Cardiac septum (tissue), 1 donor: ENCODE data around the gene EXT2. TPM values are rescaled to one million over a fixed set of nuclear protein-coding genes. Genes with fewer than 3 reads are reported as not detected.
A peak's percentile ranks its signal among the peaks of the same experiment; 100 is the strongest.

Experiments
- DNase-seq: peaks from one replicate; pipeline ENCODE4 v3.0.0-alpha.2; 2020; ENCODE audit warnings: low spot score
- intact Hi-C: fragments of 100-400 bp; cut with DNase I; formaldehyde crosslinking; loops from one replicate; pipeline ENCODE4 v1.14.0; 2022
- long read RNA-seq: library from polyadenylated mRNA; unstranded; transcript quantifications from one replicate; pipeline ENCODE4 v2.0.0, GENCODE V29; 2021
- total RNA-seq: library from RNA; stranded (reverse); fragmentation: NEBNext Ultra II Directional; extraction: Animal tissue kit (Norgen Biotek cat#: 25700); gene quantifications from one replicate; pipeline ENCODE4 v1.2.1, GENCODE V29; 2021
- donor health status: DM: no; HTN: no; CAD: no.

The EXT2 gene
- total RNA-seq = 32.8 TPM
- long read RNA-seq, transcript EXT2-210 (14 exons, 3,136 nt) = major isoform, 38 of 52 reads
- long read RNA-seq, partial matches to known transcripts = 8 of 52 reads
- long read RNA-seq, other reads (novel, unspliced or antisense) = 6 of 52 reads

DNA sequence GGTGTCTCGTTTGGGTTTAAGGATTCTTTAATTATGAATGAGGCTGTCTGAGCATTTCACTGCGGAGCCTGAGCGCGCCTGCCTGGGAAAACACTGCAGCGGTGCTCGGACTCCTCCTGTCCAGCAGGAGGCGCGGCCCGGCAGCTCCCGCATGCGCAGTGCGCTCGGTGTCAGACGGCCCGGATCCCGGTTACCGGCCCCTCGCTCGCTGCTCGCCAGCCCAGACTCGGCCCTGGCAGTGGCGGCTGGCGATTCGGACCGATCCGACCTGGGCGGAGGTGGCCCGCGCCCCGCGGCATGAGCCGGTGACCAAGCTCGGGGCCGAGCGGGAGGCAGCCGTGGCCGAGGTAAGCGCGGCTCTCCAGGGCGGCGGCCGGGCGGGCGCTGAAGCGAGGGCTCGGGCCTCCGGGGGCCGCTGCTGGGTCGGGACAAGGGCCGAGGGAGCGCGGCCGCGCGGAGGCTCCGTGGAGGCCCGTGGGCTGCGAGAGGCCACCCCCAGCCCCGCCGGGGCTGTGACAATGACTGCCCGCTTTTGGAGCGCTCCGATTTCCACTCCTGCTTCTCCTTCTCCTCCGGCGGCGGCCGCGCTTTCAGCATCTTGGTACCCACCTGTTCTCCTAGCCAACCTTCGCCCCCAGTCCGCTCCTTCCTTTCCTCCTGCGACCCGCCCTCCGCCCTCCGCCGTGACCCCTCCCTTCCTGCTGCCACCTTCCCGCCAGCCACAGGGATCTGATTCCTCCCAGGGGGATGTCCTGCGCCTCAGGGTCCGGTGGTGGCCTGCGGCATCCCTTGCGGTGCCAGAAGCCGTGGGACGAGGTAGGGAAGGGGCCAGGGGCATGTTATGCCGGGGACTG, at the start of gene EXT2:
TSS of gene EXT2 (plus strand) at position 173 of the 854 bp plus-strand sequence. CDS start 12,035 bp downstream, outside the sequence.
- peak; percentile 97 for DNase-seq
- intact Hi-C loops = no loop called here

DNA sequence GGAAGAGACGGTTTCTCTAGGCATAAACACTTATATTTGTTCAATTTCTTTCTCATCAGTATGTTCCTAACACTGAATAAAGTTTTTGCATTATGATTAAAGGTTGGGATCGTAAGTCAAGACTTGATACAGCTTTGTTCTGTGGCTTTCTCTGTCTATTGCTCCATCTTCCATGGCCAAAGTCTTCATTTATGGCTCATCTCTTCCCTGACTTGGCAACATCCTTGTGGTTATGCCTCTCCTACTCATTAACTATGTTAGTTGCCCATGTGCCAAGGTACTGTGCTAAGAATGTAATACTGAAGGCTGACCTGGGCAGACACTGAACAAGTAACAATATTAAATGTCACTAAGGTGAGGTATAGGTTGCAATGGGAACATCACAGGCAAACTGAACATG, 49.3 kb upstream of the EXT2 start:
- DNase-seq = no peak
- intact Hi-C loops = no loop called here

DNA sequence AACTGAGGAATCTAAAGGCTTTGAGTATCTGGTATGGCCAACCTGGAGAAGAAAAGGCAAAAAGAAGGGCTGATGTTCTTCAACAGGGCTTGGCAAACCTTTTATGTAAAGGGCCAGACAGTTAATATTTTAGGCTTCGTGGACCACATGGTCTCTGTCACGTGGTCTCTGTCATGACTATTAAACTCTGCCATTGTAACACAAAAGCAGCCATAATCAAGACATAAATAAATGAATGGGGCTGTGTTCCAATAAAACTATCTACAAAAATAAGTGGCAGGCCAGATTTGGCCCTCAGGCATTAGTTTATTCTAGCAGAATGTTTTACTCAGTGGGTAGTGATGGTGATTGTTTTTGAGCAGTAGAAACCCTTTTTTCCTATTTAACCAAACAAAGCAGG, 48.2 kb upstream of the EXT2 start:
- intact Hi-C loops = no loop called here
- no peak for DNase-seq

DNA sequence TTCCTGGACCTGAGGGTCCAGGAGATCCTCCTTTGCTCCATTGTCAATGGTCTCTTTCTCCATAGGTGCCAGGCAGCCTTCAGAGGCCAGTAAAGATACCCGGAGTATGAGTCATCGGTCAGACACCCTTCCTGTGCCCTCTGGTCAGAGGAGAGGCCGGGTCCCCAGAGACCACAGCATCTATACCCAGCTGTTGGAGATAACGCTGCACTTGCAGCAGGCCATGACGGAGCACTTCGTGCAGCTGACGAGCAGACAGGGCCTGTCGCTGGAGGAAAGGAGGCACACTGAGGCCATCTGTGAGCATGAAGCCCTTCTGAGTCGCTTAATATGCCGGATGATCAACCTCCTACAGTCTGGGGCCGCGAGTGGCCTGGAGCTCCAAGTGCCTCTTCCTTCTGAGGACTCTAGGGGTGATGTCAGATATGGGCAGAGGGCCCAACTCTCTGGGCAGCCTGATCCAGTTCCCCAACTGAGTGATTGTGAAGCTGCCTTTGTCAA, 47.5 kb upstream of the EXT2 start, which contains the start of gene ACCSL:
TSS of gene ACCSL (plus strand) at position 51 of the 501 bp plus-strand sequence. CDS start at position 107, 56 bp downstream.
- DNase-seq = no peak
- intact Hi-C loops = no loop called here

DNA sequence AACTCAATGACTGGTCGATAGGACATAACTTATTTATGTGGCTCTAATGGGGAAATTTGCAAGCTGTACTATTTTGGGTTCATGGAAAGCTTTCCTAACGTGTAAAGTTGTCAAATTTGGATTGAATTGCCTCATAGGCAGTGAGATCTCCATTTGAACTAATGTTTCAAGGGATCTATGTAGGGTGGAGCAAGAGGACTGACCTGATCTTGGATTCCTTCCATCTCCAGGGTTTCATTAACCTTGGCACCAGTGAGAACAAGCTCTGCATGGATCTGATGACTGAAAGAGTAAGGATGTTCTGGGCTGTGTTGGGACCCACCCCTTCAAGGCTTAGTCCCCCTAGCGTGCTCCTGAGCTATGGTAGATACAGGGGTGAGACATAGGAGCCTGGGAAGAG, 45.6 kb upstream of the EXT2 start:
- DNase-seq = no peak
- intact Hi-C loops = no loop called here

DNA sequence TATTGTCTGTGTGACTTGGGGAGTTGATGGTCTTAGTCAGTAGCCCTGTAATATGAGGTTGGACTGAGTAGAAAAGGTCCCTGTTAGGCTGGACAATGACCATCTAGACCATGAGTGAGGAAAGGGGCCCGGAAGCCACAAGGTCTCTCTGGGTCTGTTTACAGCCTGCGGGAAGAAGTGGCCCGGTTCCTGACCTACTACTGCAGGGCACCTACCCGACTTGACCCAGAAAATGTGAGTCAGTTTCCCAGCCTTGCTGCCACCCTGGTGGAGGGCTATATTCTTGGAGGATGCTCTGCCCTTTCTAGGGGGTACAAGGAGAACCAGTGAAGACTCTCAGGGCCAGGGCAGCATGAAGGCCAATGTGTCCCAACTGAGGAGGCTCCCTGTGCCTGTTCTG, 44.3 kb upstream of the EXT2 start:
- intact Hi-C loops = no loop called here

DNA sequence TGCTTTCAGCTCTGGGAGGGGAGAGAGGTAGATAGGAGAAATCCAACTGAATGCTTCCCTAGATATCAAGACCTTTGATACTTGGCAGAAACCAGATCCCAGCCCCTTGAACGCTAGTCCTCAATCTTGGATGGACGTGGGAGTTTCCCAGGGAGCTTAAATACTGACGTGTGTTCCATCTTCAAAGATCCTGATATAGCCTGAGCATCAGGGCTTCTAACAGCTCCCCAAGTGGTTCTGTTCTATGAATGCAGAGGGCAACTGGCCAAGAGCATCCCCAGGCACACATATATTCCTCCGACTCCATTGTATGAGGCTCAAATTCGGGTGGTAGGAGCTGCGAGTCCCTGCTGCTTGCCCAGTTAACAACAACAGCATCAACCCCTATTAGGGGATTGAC, 38.1 kb upstream of the EXT2 start:
- no peak for DNase-seq
- intact Hi-C loops = no loop called here

More for the DNA sequence above, 44.3 kb upstream of the EXT2 start:
- DNase-seq = no peak

DNA sequence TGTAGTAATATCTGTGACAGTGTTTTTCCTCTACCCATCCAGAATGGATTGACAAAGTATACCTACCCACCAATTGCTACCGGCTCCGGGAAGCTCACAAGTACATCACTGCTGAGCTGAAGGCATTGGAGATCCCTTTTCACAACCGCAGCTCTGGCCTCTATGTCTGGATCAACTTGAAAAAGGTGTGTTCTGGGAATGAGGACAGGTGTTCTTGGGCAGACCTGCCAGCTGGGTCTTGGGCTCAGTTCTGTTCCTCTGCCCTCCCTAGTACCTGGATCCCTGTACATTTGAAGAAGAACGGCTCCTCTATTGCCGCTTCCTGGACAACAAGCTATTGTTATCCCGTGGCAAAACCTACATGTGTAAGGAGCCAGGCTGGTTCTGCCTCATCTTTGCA, 37.2 kb upstream of the EXT2 start:
- intact Hi-C loops = no loop called here
- no peak for DNase-seq

DNA sequence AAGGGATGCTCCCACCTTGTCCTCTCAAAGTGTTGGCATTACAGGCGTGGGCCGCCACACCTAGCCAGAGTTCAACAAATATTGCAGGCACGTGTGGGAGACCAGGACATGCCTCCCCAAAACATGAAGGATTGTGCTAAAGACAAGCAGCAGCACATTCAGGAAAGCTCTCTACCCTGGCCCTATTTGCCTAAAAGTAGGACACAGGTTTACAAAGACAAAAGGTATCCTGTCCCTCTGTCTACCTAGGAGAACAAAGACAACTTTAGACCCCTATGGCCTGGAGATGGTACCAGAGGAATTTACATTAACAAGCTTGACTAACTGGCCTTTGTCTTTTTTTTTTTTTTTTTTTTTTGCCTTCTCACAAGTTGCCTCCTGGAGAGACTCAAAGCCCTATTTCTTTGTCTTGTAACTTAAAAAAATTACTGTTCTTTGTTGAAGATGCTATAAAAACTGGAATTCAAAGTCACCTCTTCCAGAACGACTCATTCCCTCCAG, 30.3 kb upstream of the EXT2 start:
- intact Hi-C loops = no loop called here

DNA sequence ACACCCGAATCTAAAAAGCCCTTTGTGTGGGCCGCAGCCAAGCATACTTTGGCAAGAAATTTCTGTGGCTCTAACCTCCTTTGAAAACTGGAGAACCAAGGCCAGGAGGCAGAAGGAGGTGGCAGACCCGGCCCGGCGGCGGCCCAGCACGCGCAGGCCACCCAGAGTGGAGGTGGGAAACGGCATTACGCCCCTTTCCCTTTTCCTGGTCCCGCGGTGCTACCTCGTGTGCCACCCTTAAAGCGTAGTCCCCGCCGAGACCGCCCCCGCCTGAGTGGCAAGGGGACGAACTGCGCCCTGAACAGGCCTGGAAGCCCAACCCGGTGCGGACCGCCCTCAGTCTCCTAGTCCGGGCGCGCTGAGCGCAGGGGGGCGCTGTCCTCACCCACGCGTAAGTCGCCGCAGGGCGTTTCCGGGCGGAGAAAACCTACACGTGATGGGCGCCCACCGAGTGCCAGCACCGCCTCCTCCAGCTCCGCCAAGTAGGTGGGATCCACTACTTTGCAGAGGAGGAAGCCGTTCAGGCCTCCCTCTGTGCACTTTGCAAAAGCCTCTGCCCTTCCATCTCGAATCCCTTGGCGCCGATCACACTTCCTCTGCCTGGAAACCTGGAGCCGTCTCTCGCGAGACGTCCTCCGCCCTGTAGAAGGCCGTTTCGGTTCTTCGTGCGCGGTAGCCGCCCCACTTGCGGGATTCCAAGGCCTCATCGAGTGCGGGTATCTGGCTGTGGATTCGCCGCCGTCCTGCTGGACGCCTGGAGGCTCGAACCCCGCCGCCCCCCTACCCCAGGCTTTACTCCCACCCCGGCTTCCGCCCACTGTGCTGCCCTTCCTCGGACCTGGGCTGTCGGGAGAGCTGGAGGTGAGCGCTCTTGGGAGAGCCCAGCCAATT, 29.4 kb upstream of the EXT2 start, which contains the start of gene ACCS:
TSS of gene ACCS (plus strand) at position 430 of the 891 bp plus-strand sequence. CDS start 1,358 bp downstream, outside the sequence.
- peak; percentile 96 for DNase-seq
- intact Hi-C loops = no loop called here

More for the DNA sequence above, 30.3 kb upstream of the EXT2 start:
- DNase-seq = no peak

DNA sequence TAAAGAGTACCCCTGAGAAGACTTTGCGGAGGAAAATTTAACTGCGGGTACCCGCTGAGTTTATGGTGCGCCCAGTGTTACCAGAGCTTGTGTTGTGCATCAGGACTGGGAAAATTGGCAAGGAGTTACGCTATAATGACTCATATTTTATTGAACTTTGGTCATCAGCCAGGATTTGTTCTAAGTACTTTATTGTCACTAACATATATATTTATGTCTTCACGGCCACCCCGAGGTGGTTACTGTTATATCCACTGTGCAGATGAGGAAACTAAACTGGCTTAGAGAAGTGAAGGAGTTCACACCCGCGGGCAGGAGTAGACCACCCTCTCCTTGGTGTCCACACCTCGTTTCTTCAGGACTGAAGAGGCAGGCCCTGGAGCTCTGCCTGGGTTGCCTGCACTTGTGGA, 28.7 kb upstream of the EXT2 start:
- no peak for DNase-seq

DNA sequence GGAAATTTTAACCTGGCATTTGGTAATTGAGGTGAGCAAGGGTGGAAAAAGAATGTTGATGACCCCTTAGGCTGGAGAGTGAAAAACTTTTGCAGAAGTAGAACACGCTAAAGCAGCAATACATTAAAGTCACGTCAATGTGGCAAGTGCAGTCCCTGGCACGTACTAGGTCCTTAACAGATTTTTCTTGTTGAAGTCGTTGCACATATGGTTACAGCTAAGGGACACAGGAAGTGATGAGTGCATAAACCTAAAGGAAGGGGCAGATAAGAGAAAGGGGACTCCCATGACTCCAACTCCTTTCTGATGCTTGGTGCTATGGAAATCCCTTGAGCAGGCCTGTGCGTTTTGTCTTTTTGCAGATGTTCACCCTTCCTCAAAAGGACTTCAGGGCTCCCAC, 28.2 kb upstream of the EXT2 start:
- DNase-seq = no peak
- intact Hi-C loops = no loop called here

More for the DNA sequence above, 28.7 kb upstream of the EXT2 start:
- intact Hi-C loops = no loop called here

DNA sequence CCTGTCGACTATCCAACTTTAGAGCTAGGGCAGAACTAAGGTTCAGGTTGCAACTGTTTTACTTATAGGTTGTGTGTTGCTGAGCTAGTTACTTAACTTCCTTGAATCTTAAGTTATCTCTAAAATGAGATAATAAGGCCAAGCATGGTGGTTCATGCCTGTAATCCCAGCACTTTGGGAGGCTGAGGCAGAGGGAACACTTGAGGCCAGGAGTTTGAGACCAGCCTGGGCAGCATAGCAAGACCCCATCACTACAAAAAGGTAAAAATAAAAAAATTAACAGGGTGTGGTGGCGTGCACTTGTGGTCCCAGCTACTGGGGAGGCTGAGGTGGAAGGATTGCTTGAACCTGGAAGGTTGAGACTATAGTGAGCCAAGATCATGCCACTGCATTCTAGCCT, 27.3 kb upstream of the EXT2 start:
- intact Hi-C loops = no loop called here
- DNase-seq = no peak

DNA sequence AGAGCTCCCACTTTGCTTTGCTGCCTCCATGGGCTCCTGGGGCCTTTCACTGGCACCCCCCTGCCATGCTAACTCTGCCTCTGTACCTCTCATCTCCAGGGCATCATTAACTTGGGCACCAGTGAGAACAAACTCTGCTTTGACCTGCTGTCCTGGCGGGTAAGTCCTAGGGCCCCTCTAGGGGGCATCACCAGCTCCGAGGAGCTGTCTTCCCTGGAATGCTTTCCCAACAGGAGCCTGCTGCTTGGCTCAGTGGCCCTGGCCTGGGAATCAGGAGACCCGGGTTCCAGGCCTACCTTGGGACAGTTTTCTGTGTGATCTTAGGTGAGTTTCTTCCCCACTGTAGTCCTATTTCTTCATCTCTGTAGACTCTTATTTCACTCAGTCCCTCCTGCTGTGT, 24.3 kb upstream of the EXT2 start:
- intact Hi-C loops = no loop called here
- DNase-seq = no peak

DNA sequence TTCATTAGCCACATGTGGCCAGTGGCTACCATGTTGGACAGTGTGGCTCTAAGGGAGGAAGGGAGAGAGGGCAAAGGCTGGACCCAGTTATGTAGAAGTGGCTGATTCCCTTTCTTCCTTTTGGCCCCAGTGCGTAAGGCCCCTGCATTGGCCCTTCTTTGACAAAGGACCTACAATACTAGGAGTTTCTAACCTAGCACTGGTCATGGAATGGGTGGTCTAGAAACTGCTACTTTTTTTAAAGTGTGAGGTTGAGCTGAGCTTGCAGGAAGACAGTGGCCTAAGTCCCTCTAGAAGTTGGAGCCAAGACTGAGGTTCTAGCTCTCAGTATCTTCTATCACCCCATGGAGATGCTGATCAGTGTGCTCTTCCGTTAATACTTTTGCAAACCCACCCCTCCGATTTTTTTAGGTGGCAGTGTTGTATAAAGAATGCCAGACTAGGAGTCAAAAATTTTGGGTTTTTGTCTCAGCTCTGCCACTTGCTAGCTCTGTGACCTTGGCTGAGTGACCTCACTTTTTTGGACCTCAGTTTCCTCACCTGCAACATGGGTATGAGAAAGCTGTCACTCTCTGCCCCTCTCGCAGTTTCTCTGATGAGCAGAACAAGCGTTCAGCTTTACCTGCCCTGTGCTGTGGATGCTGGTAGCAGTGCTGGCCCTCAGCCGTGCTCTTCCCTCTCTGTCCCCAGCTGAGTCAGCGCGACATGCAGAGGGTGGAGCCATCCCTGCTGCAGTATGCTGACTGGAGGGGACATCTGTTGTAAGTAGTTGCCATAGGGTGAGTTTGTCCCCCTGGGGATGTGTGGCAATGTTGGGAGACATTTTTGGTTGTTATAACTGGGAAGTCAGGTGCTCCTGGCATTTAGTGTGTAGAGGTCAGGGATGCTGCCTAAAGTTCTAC, 22.5 kb upstream of the EXT2 start:
- no peak for DNase-seq
- intact Hi-C loops = no loop called here

DNA sequence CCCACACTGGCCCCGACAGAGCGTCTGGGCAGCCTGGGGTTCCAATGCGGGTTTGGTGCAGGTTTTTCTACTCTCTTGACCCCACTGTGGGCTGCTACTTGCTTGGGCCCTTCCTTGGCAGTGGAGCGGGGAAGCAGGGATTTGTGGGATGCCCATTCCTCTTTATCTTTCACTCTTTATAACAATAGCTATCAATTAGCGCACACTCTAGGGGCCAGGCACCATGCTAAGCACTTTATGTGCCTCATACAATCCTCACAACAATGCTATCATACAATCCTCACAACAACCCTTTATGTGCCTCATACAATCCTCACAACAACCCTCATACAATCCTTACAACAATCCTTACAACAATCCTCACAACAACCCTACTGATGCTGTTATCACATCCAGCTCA, 16.7 kb upstream of the EXT2 start:
- intact Hi-C loops = no loop called here
- DNase-seq = peak; percentile 39

DNA sequence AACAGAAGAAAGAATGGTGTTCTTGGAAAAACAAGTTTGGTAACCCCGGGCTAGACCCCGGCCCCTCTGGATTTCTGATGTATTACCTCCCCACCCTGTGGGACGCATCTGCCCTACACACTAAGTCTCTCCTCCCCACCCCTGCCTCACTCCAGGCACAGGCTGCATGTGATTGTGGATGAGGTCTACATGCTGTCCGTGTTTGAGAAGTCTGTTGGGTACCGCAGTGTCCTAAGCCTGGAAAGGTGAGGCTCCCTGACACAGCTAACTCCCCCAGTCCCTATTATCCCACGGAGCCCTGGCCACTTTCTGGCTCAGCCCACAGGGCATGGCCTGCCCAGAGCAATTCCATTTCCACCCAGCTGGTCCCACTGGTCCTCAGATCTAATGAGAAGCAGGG, 16.1 kb upstream of the EXT2 start:
- peak; percentile 57 for DNase-seq
- intact Hi-C loops = no loop called here

DNA sequence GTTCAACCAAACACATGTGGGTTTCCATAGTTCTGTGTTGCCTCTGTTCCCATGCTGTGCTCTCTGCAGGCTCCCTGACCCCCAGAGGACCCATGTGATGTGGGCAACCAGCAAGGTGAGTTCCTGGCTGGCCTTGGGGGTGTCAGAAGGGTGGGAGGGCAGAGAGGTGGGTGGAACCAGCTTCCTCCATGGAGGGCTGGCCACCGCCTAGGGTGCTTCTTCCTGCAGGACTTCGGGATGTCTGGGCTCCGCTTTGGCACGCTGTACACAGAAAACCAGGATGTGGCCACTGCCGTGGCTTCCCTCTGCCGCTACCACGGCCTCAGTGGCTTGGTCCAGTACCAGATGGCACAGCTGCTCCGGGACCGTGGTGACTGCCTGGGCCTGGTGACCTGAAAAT, 14.5 kb upstream of the EXT2 start:
- intact Hi-C loops = no loop called here
- DNase-seq = no peak

DNA sequence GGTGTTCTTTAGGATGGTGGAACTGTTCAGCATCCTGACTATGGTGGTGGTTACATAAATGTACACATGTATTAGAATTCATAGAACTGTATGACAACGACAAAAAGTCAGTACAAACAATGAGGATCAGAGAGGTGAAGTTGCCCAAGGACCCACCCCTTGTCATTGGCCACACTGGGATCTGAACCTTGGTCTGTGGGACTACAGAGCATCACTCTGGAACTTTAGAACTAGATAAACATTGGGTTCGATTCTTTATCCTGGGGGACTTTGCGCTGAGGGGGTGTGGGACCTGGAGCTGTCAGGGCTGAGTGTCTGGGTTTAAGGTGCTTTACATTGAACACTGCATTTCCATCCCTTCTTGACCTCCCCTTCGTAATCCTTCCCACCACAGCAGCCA, 12.8 kb upstream of the EXT2 start:
- intact Hi-C loops = no loop called here
- no peak for DNase-seq
